ENCODE data around the gene SLC6A20. TPM values are rescaled to one million over a fixed set of nuclear protein-coding genes. Genes with fewer than 3 reads are reported as not detected.

Gene SLC6A20
- total RNA-seq, 4 donors from 2014 or later = 0.38 to 0.55 (median 0.44) TPM; not detected in 1

DNA sequence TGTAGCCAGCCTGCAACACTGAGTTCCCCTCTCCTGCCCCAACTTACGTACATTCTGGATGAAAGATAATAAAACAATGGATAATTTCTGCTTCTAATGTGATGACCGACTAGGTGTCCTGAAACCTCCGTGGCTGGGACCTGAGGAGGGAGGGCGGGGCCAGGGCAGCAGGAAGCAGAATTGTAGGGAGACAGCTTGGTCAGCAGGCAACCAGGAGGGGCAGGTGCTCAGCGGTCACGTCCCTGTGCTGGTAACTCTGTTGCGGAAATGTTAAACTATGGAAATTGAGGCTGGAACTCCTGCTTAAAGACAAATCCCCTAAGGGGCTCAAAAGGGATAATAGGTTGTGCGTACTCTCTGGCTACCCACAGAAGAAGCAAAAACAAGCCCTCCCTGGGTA, 30.4 kb downstream of the SLC6A20 start:
- DNase-seq (ENCODE audit: low spot score in 2 of 2) = peak in 1 of 2 donors; percentile 43
- WGBS, 2 donors = 79 to 90% methylated on average over 8 of the region's 8 CpGs
- H3K4me3 ChIP-seq (ENCODE audit: low read depth, poor library complexity, severe bottlenecking) = no peak overlapping the region
- intact Hi-C loops (cut with DNase I; ENCODE audit: low total_unique reads) = no loop called here
- no peak for TF ChIP-seq CTCF (IDR thresholded peaks at IDR 0.05)
- no peak for TF ChIP-seq POLR2A (IDR thresholded peaks at IDR 0.05)

DNA sequence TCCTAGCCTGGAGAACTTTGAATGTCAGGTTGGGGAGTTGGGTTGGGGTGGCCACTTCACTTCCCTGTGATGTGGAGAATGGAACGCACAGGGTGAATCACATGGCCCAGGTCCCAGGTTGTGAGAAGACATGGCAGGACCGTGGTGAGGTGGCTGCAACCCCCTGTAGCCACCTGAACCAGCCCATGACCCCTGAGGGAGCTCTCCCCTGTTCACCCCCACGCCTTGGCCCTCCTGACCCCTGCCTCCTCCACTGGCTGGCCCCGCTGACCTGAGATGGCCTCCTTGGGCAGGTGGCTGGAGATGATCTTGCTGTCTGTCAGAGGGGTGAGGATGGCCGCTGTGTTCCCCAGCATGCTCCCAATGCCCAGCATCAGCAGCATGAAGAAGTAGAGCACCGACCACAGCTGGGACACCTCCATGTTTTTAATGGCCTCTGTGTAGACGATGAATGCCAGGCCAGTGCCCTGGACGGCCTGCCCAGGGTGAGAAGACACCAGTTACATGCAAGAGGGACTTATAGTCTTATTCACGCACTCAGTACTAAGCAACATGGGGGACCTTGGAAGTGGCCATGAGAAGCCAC, 31.0 kb downstream of the SLC6A20 start:
- DNase-seq (ENCODE audit: low spot score in 2 of 2) = peak in 1 of 2 donors; percentile 79
- no peak overlapping the region for H3K4me3 ChIP-seq (ENCODE audit: low read depth, poor library complexity, severe bottlenecking)
- intact Hi-C loops (cut with DNase I; ENCODE audit: low total_unique reads) = no loop called here
- TF ChIP-seq POLR2A (IDR thresholded peaks at IDR 0.05) = no peak
- TF ChIP-seq CTCF (IDR thresholded peaks at IDR 0.05) = no peak
- WGBS, 2 donors = 78 to 89% methylated on average over 8 to 9 of the region's 9 CpGs

- DNase-seq (ENCODE audit: low spot score in 2 of 2) = no peak
- 89 to 91% methylated on average over 5 of the region's 5 CpGs for WGBS, 2 donors
- intact Hi-C loops (cut with DNase I; ENCODE audit: low total_unique reads) = loop anchor here (5.0 kb wide), 1 partner anchor 159 kb away; no protein-coding TSS in a partner anchor
These were observed 33.0 kb downstream of the SLC6A20 start for GRCh38 chr3:45763303-45763675.

GRCh38 chr3:45762647-45763302, 33.6 kb downstream of the SLC6A20 start:
- WGBS, 2 donors = 84 to 85% methylated on average over 19 of the region's 19 CpGs
- TF ChIP-seq CTCF (IDR thresholded peaks at IDR 0.05) (no peak), POLR2A (IDR thresholded peaks at IDR 0.05) (no peak)
- DNase-seq (ENCODE audit: low spot score in 2 of 2) = no peak
- intact Hi-C loops (cut with DNase I; ENCODE audit: low total_unique reads) = loop anchor here (5.0 kb wide), 1 partner anchor 160 kb away; no protein-coding TSS in a partner anchor
- no peak overlapping the region for H3K4me3 ChIP-seq (ENCODE audit: low read depth, poor library complexity, severe bottlenecking)

More at GRCh38 chr3:45763303-45763675, 33.0 kb downstream of the SLC6A20 start:
- TF ChIP-seq CTCF (IDR thresholded peaks at IDR 0.05) = no peak
- TF ChIP-seq POLR2A (IDR thresholded peaks at IDR 0.05) = no peak
- H3K4me3 ChIP-seq (ENCODE audit: low read depth, poor library complexity, severe bottlenecking) = no peak overlapping the region

GRCh38 chr3:45761831-45762230, 34.5 kb downstream of the SLC6A20 start:
- WGBS, 2 donors = 81 to 84% methylated on average over 10 of the region's 10 CpGs
- TF ChIP-seq CTCF (IDR thresholded peaks at IDR 0.05) (no peak), POLR2A (IDR thresholded peaks at IDR 0.05) (no peak)
- intact Hi-C loops (cut with DNase I; ENCODE audit: low total_unique reads) = loop anchor here (5.0 kb wide), 1 partner anchor 160 kb away; no protein-coding TSS in a partner anchor
- H3K4me3 ChIP-seq (ENCODE audit: low read depth, poor library complexity, severe bottlenecking) = no peak overlapping the region
- DNase-seq (ENCODE audit: low spot score in 2 of 2) = no peak

All from lower leg skin (tissue), 4 donors.